ENCODE data around the gene USP7. TPM values are rescaled to one million over a fixed set of nuclear protein-coding genes. Genes with fewer than 3 reads are reported as not detected.

Gene USP7
- total and polyA plus RNA-seq, 10 of the 15 experiments (the other 5 are each of a cell fraction or from before 2014, with no cell fraction given): 16.2 to 133 (median 60.5) TPM

GRCh38 chr16:8908810-8909468 is 54.8 kb downstream of the USP7 start:
- Histone ChIP-seq H3K4me1 (ENCODE audit: control insufficient read depth, insufficient read depth, low read length) (no peaks in the 10 kb centered on the region), H3K4me3 (no peak overlapping the region), H3K36me3 (ENCODE audit: control insufficient read depth in 2 of 2, insufficient read depth in 2 of 2, low read length in 1 of 2) (peaks cover 40 to 54% of the 10 kb centered on the region in 2 experiments), H3K27ac (ENCODE audit: control insufficient read depth, insufficient read depth) (no peak overlapping the region), H3K9me3 (replicated peaks; ENCODE audit: control insufficient read depth, insufficient read depth, low read length) (no peaks in the 10 kb centered on the region), H3K4me2 (ENCODE audit: control insufficient read depth, insufficient read depth) (no peak overlapping the region), H3K79me2 (ENCODE audit: control insufficient read depth, insufficient read depth, low read length) (no peaks in the 10 kb centered on the region; the same call in 1 of the 2 replicates), H2AFZ (ENCODE audit: control insufficient read depth, low read depth, low read length) (no peak overlapping the region), H4K20me1 (ENCODE audit: control insufficient read depth, insufficient read depth) (no peaks in the 10 kb centered on the region), H3K27me3 (replicated peaks in 1 of 2; ENCODE audit: control insufficient read depth in 2 of 2, insufficient read depth in 2 of 2, low read length in 1 of 2) (no peaks in the 10 kb centered on the region), H3K9ac (ENCODE audit: control insufficient read depth, insufficient read depth, low read length) (no peak overlapping the region)
- SMC1A ChIA-PET (ENCODE audit: uncharacterized antibody, unreplicated experiment): no interaction called here
- 92% methylated on average over 8 of the region's 8 CpGs for WGBS (ENCODE audit: insufficient coverage, insufficient replicate concordance, low lambda C conversion rate, missing lambda C conversion rate)
- intact Hi-C loops (cut with micrococcal nuclease; ENCODE audit: unreplicated experiment): no loop called here
- RAD21 ChIA-PET (ENCODE audit: unreplicated experiment): interaction anchor here (1.2 kb wide), 1 partner anchor 100 kb away, joined by 4 read pairs; no protein-coding TSS in a partner anchor
- in situ Hi-C loops (cut with MboI): no loop called here
- DNase-seq (ENCODE audit: low read depth, low spot score) (no peak), ATAC-seq (no peak), FAIRE-seq (no peak)
- TF ChIP-seq E4F1 (IDR thresholded peaks at IDR 0.05; ENCODE audit: borderline replicate concordance, partially characterized antibody): no peak
- TF ChIP-seq TAF1 (IDR thresholded peaks at IDR 0.05; ENCODE audit: borderline replicate concordance, low read depth, low read length): no peak
- no peak for TF ChIP-seq KLF5 (IDR thresholded peaks at IDR 0.05; ENCODE audit: partially characterized antibody)
- no peak for TF ChIP-seq SP1 (IDR thresholded peaks at IDR 0.05; ENCODE audit: low read depth, low read length)
- no peak for TF ChIP-seq RAD51 (IDR thresholded peaks at IDR 0.05)
- no peak for TF ChIP-seq SREBF2 (IDR thresholded peaks at IDR 0.05; ENCODE audit: low read length)
- no peak for TF ChIP-seq ASH2L (IDR thresholded peaks at IDR 0.05; ENCODE audit: borderline replicate concordance, low read depth)
- TF ChIP-seq FOXM1 (IDR thresholded peaks at IDR 0.05; ENCODE audit: low read depth, low read length): no peak
- no peak for TF ChIP-seq USF1 (IDR thresholded peaks at IDR 0.05; ENCODE audit: borderline replicate concordance, extremely low read length, insufficient read depth, low read depth, low read length)
- no peak for TF ChIP-seq EGR1 (IDR thresholded peaks at IDR 0.05; ENCODE audit: borderline replicate concordance in 1 of 2, low read depth in 2 of 2, low read length in 2 of 2)
- no peak for TF ChIP-seq GABPA (IDR thresholded peaks at IDR 0.05; ENCODE audit: low read depth)
- no peak for TF ChIP-seq YBX1 (IDR thresholded peaks at IDR 0.05)
- TF ChIP-seq POLR2AphosphoS2 (IDR thresholded peaks at IDR 0.05; ENCODE audit: low read depth, low read length): no peak
- TF ChIP-seq, protein P1, sequence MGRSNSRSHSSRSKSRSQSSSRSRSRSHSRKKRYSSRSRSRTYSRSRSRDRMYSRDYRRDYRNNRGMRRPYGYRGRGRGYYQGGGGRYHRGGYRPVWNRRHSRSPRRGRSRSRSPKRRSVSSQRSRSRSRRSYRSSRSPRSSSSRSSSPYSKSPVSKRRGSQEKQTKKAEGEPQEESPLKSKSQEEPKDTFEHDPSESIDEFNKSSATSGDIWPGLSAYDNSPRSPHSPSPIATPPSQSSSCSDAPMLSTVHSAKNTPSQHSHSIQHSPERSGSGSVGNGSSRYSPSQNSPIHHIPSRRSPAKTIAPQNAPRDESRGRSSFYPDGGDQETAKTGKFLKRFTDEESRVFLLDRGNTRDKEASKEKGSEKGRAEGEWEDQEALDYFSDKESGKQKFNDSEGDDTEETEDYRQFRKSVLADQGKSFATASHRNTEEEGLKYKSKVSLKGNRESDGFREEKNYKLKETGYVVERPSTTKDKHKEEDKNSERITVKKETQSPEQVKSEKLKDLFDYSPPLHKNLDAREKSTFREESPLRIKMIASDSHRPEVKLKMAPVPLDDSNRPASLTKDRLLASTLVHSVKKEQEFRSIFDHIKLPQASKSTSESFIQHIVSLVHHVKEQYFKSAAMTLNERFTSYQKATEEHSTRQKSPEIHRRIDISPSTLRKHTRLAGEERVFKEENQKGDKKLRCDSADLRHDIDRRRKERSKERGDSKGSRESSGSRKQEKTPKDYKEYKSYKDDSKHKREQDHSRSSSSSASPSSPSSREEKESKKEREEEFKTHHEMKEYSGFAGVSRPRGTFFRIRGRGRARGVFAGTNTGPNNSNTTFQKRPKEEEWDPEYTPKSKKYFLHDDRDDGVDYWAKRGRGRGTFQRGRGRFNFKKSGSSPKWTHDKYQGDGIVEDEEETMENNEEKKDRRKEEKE (IDR thresholded peaks at IDR 0.05): no peak
- no peak for TF ChIP-seq SPI1 (IDR thresholded peaks at IDR 0.05; ENCODE audit: borderline replicate concordance, insufficient read depth, low read depth, low read length)
- no TSS peak for BruUV-seq (replicated peaks)
- POLR2A ChIA-PET: no interaction called here
- CTCF ChIA-PET: interaction anchor here (0.9 to 1.2 kb wide), 3 partner anchors 8 to 100 kb away, joined by 4 to 6 read pairs (median 6); no protein-coding TSS in a partner anchor

All from GM12878 (cell line).